Left ventricle myocardium inferior (tissue), 1 donor: ENCODE measurements around the gene CRELD1. TPM values are rescaled to one million over a fixed set of nuclear protein-coding genes. Genes with fewer than 3 reads are reported as not detected.

Experiments used
- DNase-seq: peaks from one replicate; pipeline ENCODE4 v3.0.0-alpha.2; 2020
- H3K27ac ChIP-seq: fragments of 200-600 bp; replicated peaks from 2 replicates; pipeline ENCODE4 v1.8.0; 2021
- H3K27me3 ChIP-seq: fragments of 200-600 bp; 2 replicates; pipeline ENCODE4 v1.8.0; 2021; ENCODE audit warnings: low read depth
- H3K36me3 ChIP-seq: fragments of 200-600 bp; 2 replicates; pipeline ENCODE4 v1.8.0; 2021
- H3K4me1 ChIP-seq: fragments of 200-600 bp; 2 replicates; pipeline ENCODE4 v1.8.0; 2021
- H3K4me3 ChIP-seq: fragments of 200-600 bp; 2 replicates; pipeline ENCODE4 v1.8.0; 2021; ENCODE audit warnings: mild to moderate bottlenecking, moderate library complexity
- H3K9me3 ChIP-seq: fragments of 200-600 bp; replicated peaks from 2 replicates; pipeline ENCODE4 v1.8.0; 2021
- CTCF ChIP-seq: fragments of 200-600 bp; IDR thresholded peaks from 2 replicates; pipeline ENCODE4 v1.8.0; 2021; ENCODE audit warnings: antibody characterized with exemption, mild to moderate bottlenecking, borderline replicate concordance
- intact Hi-C: fragments of 100-400 bp; cut with micrococcal nuclease; formaldehyde crosslinking; loops from one replicate; pipeline ENCODE4 v1.11.0; 2022
- total RNA-seq: library from RNA; stranded (reverse); fragmentation: NEBNext Ultra II Directional; extraction: Animal tissue kit (Norgen Biotek cat#: 25700); gene quantifications from one replicate; pipeline ENCODE4 v1.2.1, GENCODE V29; 2021
- donor health status: DM: no; HTN: yes; CAD: no; lungs with severe emphysema.

CRELD1 gene
- total RNA-seq, 1 donor from 2014 or later, result 72.3 TPM

GRCh38 chr3:9976721-9977709, 43.4 kb downstream of the CRELD1 start:
- peaks cover 60% of the 10 kb centered on the region for H3K36me3 ChIP-seq
- peak overlapping the region; percentile 60 for H3K4me3 ChIP-seq
- peaks cover 47% of the 10 kb centered on the region for H3K4me1 ChIP-seq
- intact Hi-C loops, result no loop called here
- DNase-seq, result peak; percentile 69
- peak overlapping the region; percentile 78 for H3K27ac ChIP-seq
- no peaks in the 10 kb centered on the region for H3K27me3 ChIP-seq
- TF ChIP-seq CTCF, result no peak
- no peaks in the 10 kb centered on the region for H3K9me3 ChIP-seq

DNA sequence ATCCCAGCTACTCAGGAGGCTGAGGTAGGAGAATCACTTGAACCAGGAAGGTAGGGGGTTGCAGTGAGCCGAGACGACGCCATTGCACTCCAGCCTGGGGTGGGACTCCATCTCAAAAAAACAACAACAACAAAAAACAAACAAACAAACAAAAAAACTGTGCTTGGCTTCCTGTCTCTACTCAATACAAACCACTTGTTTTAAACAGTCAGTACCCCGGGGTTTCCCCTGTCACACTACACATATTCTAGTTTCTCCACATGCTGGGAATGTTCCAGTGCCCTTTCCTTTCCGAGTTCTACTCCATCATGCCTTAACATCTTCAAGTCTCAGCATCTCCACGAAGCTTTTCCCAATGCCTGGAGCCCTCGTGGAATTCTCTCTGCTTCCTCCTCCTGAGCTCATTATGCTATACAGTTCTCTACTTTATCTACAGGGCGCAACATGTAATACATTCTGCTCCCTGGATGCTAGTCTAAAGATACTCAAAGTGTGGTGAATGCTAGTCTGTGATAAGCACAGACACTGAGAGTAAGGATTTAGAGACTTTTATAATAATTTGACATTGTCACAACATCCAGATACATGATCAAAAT, 45.2 kb downstream of the CRELD1 start:
- no peak overlapping the region for H3K4me3 ChIP-seq

DNA sequence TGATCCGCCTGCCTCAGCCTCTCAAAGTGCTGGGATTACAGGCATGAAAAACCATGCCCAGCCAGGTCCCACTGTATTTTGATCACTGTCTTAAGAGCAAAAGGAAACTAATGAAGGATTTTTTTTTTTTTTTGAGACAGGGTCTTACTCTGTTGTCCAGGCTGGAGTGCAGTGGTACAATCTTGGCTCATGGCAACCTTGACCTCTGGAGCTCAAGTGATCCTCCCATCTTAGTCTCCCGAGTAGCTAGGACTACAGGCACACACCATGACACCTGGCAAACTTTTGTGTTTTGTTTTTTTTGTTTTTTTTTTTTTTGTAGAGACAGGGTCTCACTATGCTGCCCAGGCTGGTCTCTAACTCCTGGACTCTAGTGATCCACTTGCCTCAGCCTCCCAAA, 46.6 kb downstream of the CRELD1 start:
- peaks cover 44% of the 10 kb centered on the region for H3K36me3 ChIP-seq
- intact Hi-C loops, result no loop called here
- no peaks in the 10 kb centered on the region for H3K9me3 ChIP-seq
- no peak for TF ChIP-seq CTCF
- no peaks in the 10 kb centered on the region for H3K27me3 ChIP-seq
- no peak for DNase-seq
- peaks cover 56% of the 10 kb centered on the region for H3K4me1 ChIP-seq
- no peak overlapping the region for H3K27ac ChIP-seq
- no peak overlapping the region for H3K4me3 ChIP-seq

More for the DNA sequence above, 45.2 kb downstream of the CRELD1 start:
- TF ChIP-seq CTCF, result no peak
- peaks cover 54% of the 10 kb centered on the region for H3K4me1 ChIP-seq
- H3K27ac ChIP-seq, result peak overlapping the region; percentile 27
- no peaks in the 10 kb centered on the region for H3K9me3 ChIP-seq
- DNase-seq, result no peak
- intact Hi-C loops, result no loop called here
- no peaks in the 10 kb centered on the region for H3K27me3 ChIP-seq
- peaks cover 49% of the 10 kb centered on the region for H3K36me3 ChIP-seq

- H3K9me3 ChIP-seq, result no peaks in the 10 kb centered on the region
- H3K4me3 ChIP-seq, result peak overlapping the region; percentile 95
- TF ChIP-seq CTCF, result no peak
- intact Hi-C loops, result no loop called here
- peak overlapping the region; percentile 83 for H3K27ac ChIP-seq
- H3K27me3 ChIP-seq, result no peaks in the 10 kb centered on the region
- H3K36me3 ChIP-seq, result peaks cover 18% of the 10 kb centered on the region
- H3K4me1 ChIP-seq, result peaks cover 49% of the 10 kb centered on the region
- DNase-seq, result no peak
Measured at GRCh38 chr3:9986230-9986725, 52.6 kb downstream of the CRELD1 start.

GRCh38 chr3:9994086-9994844, 60.6 kb downstream of the CRELD1 start:
- Histone ChIP-seq H3K27ac (no peak overlapping the region), H3K36me3 (no peaks in the 10 kb centered on the region), H3K4me1 (no peaks in the 10 kb centered on the region), H3K9me3 (no peaks in the 10 kb centered on the region), H3K4me3 (no peak overlapping the region), H3K27me3 (no peaks in the 10 kb centered on the region)
- no peak for TF ChIP-seq CTCF
- intact Hi-C loops, result no loop called here
- DNase-seq, result no peak
